Tibial artery (tissue), 4 donors: ENCODE results near the gene MGST2.

Experiments
- DNase-seq, 2 donors: peaks; one replicate each; pipeline ENCODE4 v3.0.0-alpha.2; 2019
- H3K27ac ChIP-seq, 2 donors: fragments of 200-600 bp; sonication (generic) in 1 of 2; 1 replicate in 1 of 2; 2 replicates in 1 of 2; pipeline ENCODE4 v1.5.1; 2018 to 2019; ENCODE audit warnings: mild to moderate bottlenecking in 1 of 2
- H3K27me3 ChIP-seq, 2 donors: fragments of 200-600 bp; sonication (generic) in 1 of 2; one replicate each; pipeline versions ENCODE4 v1.5.1 to v1.6.0; 2016 to 2019
- H3K36me3 ChIP-seq, 3 donors: fragments of 200-600 bp; sonication (generic) in 2 of 3; one replicate each; pipeline ENCODE4 v1.5.1; 2016 to 2019; ENCODE audit warnings: mild to moderate bottlenecking in 2 of 3
- H3K4me1 ChIP-seq, 4 donors: fragments of 200-600 bp; sonication (generic) in 2 of 4; 1 replicate in 3 of 4; 2 replicates in 1 of 4; pipeline ENCODE4 v1.5.1; 2016 to 2019
- H3K4me3 ChIP-seq, 2 donors: fragments of 200-600 bp; sonication (generic) in 1 of 2; 1 replicate in 1 of 2; 2 replicates in 1 of 2; pipeline ENCODE4 v1.5.1; 2018 to 2019; ENCODE audit warnings: mild to moderate bottlenecking in 2 of 2
- H3K9me3 ChIP-seq, 3 donors: fragments of 200-600 bp; sonication (generic) in 1 of 3; one replicate each; pipeline ENCODE4 v1.5.1; 2016 to 2019
- intact Hi-C: fragments of 100-400 bp; cut with DNase I; formaldehyde crosslinking; loops from one replicate; pipeline ENCODE4 v1.15.0; 2023; ENCODE audit warnings: low total_unique reads
- TF ChIP-seq, protein P1 (sequence below), 2 experiments: fragments of 200-600 bp in 1 of 2; fragments of 450-650 bp in 1 of 2; IDR thresholded peaks; one replicate each; pipeline ENCODE4 v1.5.1; 2017 to 2019; ENCODE audit warnings: antibody characterized with exemption in 2 of 2, mild to moderate bottlenecking in 1 of 2, moderate library complexity in 1 of 2

The MGST2 gene

GRCh38 chr4:139647184-139647583 lies 18.4 kb upstream of the MGST2 start:
- DNase-seq, result no peak
- Histone ChIP-seq H3K9me3 (no peaks in the 10 kb centered on the region), H3K4me3 (no peak overlapping the region), H3K27me3 (no peaks in the 10 kb centered on the region), H3K4me1 (no peaks in the 10 kb centered on the region), H3K27ac (no peak overlapping the region), H3K36me3 (no peaks in the 10 kb centered on the region)
- intact Hi-C loops, result no loop called here
- TF ChIP-seq, protein P1, sequence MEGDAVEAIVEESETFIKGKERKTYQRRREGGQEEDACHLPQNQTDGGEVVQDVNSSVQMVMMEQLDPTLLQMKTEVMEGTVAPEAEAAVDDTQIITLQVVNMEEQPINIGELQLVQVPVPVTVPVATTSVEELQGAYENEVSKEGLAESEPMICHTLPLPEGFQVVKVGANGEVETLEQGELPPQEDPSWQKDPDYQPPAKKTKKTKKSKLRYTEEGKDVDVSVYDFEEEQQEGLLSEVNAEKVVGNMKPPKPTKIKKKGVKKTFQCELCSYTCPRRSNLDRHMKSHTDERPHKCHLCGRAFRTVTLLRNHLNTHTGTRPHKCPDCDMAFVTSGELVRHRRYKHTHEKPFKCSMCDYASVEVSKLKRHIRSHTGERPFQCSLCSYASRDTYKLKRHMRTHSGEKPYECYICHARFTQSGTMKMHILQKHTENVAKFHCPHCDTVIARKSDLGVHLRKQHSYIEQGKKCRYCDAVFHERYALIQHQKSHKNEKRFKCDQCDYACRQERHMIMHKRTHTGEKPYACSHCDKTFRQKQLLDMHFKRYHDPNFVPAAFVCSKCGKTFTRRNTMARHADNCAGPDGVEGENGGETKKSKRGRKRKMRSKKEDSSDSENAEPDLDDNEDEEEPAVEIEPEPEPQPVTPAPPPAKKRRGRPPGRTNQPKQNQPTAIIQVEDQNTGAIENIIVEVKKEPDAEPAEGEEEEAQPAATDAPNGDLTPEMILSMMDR (IDR thresholded peaks at IDR 0.05), result no peak

DNA sequence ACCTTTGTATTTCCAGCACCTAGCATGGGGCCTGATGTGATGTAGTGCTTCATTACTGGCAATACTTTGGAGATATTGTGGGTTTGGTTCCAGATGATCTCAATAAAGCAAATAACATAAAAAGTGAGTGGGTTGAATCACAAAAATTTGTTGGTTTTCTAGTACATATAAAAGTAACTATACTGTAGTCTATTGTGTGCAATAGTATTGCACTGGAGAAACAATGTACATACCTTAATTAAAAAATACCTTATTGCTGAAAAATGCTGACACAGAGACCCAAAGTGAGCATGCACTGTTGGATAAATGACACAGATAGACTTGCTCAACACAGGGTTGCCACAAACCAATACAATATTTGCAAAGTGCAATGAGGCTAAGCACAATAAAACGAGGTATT lies 17.7 kb upstream of the MGST2 start:
- Histone ChIP-seq H3K27me3 (no peaks in the 10 kb centered on the region), H3K9me3 (no peaks in the 10 kb centered on the region), H3K36me3 (no peaks in the 10 kb centered on the region), H3K27ac (no peak overlapping the region), H3K4me1 (no peaks in the 10 kb centered on the region), H3K4me3 (no peak overlapping the region)
- intact Hi-C loops, result no loop called here
- TF ChIP-seq, protein P1 (IDR thresholded peaks at IDR 0.05), result no peak
- DNase-seq, result no peak

DNA sequence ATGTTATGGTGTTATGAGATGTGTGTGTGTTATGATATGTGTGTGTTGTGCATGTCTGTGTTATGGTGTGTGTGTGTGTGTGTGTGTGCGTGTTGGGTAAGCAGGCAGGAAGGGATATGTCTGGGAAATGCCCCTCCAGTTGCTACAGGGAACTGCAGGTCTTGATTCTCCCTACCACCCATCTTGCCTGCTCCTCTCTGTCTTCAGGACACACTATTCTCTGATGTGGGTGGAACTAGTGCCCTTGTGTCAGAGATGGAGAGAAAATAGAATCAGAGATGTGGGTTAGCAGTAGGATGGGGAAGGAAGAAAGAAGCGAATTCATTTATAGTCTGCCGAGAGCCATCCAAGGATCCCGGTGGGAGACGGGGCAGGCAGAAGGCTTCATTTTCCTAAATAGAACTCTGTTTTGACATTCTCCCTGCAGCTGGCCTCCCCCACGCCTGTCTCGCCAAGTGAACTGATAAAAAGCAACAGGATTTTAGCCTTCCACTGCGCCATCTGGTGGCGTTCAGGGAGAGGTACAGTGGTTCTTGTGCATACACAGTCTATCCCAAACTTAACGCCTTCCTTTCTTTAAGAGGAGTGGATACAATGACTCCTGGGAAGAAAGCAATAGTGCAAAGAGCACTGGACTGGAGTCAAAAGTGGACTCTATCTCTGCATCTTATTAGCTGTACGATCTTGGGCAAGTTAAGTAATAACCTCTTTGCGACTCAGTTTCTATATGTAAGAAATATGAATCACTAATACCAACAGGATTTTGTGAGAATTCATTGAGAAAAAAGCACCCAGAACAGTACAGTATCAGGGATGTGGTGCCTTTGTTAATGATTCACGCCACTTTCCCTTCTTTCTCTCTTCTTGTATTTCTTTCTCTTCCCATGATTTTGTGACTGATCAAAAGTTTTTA lies 14.1 kb upstream of the MGST2 start:
- H3K9me3 ChIP-seq, result no peaks in the 10 kb centered on the region
- H3K27ac ChIP-seq, result no peak overlapping the region
- H3K36me3 ChIP-seq, result no peaks in the 10 kb centered on the region
- no peaks in the 10 kb centered on the region for H3K4me1 ChIP-seq
- intact Hi-C loops, result loop anchor here (2.0 to 10.0 kb wide), 3 partner anchors 47 to 603 kb away; no protein-coding TSS in a partner anchor
- DNase-seq, result peak; percentile 74 to 87
- peak overlapping the region in 1 of 2 donors; percentile 31 for H3K4me3 ChIP-seq
- TF ChIP-seq, protein P1 (IDR thresholded peaks at IDR 0.05), result peak; percentile 92 to 93
- H3K27me3 ChIP-seq, result no peaks in the 10 kb centered on the region

DNA sequence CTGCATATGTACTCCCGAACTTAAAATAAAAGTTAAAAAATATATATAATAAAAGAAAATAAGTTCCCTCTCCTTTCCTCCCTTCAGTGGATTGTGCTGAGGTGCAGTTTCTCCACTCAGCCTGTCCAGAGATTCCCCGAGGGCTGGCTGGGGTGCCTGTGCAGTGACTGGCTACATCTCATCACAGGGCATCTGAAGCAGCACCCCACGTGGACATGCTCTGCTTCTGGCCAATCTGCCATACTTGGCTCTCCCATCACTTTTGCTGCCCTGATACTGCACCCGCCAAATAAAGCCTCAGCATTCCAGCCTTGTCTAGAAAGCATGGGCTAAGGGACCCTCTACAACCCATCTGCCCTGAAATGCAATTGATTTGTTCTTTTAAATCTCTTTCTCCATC lies 11.1 kb upstream of the MGST2 start:
- DNase-seq, result no peak
- no peak overlapping the region for H3K4me3 ChIP-seq
- H3K9me3 ChIP-seq, result no peaks in the 10 kb centered on the region
- H3K4me1 ChIP-seq, result peaks cover 0 to 5% (median 0%) of the 10 kb centered on the region in 4 donors
- H3K36me3 ChIP-seq, result no peaks in the 10 kb centered on the region
- TF ChIP-seq, protein P1 (IDR thresholded peaks at IDR 0.05), result no peak
- intact Hi-C loops, result loop anchor here (5.0 to 10.0 kb wide), 2 partner anchors 157 to 600 kb away; no protein-coding TSS in a partner anchor
- no peaks in the 10 kb centered on the region for H3K27me3 ChIP-seq
- H3K27ac ChIP-seq, result no peak overlapping the region

DNA sequence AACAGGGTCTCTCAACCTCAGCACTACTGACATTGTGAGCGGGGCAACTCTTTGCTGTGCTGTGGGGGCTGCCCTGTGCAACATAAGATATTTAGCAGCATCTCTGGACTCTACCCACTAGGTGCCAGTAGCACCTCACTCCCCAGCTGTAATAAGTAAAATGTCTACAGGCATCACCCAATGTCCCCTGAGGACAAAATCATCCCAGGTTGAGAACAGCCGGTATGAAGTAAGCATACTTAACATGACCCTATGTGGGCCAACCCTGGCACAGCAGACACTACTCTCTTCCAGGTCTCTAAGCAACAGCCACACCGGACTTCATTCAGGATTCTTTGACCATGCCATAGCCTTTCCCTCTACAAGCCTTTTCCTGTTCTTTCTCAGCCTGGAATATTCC lies 10.5 kb upstream of the MGST2 start:
- Histone ChIP-seq H3K9me3 (no peaks in the 10 kb centered on the region), H3K27me3 (no peaks in the 10 kb centered on the region), H3K36me3 (no peaks in the 10 kb centered on the region), H3K4me1 (peaks cover 0 to 5% (median 0%) of the 10 kb centered on the region in 4 donors), H3K4me3 (no peak overlapping the region), H3K27ac (no peak overlapping the region)
- TF ChIP-seq, protein P1 (IDR thresholded peaks at IDR 0.05), result peak in 1 of 2 experiments; percentile 31
- no peak for DNase-seq
- intact Hi-C loops, result loop anchor here (10.0 kb wide), 1 partner anchor 600 kb away; no protein-coding TSS in a partner anchor
